ENCODE measurements around the gene HTD2.

Gene HTD2

DNA sequence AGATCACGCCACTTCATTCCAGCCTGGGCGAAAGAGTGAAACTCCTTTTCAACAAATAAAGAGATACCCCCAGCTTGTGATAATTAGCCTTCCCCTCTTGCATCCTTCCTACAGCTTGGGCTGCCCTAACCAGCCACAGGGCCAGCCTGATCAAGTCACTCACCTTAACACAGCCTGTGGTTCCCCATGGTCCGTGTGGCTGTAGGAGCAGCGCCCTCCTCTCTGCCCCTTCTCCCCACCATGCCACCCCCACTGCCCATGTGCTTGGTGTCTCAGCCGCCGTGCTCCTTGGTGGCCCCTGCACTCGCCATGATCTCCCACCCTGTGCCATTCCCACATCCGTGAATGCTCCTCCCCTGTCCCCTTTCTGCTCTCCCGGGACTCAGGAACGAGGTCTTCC is 13.5 kb upstream of the HTD2 start:
- DNase-seq (ENCODE audit: low read depth): no peak

DNA sequence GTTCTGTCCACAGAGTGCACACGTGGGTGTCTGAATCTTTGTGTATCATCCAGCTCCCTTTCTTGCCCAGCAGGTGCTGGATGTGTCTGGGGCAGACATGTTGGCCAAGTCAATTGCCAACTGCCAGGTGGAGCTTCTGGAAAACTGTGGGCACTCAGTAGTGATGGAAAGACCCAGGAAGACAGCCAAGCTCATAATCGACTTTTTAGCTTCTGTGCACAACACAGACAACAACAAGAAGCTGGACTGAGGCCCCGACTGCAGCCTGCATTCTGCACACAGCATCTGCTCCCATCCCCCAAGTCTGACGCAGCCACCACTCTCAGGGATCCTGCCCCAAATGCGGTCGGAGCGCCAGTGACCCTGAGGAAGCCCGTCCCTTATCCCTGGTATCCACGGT is 12.8 kb upstream of the HTD2 start:
- DNase-seq (ENCODE audit: low read depth): no peak

DNA sequence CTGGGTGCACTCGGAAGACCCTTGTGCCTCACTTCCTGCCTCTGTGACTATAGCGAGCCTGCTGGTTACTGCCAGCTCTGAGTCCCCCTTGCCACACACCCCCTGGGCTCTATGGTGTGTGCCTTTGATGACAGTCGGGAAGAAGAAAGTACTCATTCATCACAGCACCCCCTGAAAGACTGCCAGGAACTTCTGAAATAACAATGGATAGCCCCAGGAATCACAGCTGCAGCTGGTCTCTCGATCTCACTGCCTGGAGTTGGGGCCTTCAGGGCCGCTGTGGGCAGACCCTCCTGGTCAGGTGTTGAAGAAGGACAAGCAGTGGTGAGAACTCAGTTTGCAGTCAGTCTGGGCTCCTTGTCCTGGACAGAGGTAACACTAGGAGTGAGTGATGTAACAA is 10.1 kb upstream of the HTD2 start:
- no peak for DNase-seq (ENCODE audit: low read depth)

- no peak for DNase-seq (ENCODE audit: low read depth)
These were observed 9.5 kb upstream of the HTD2 start for GRCh38 chr3:58296843-58297242.

DNA sequence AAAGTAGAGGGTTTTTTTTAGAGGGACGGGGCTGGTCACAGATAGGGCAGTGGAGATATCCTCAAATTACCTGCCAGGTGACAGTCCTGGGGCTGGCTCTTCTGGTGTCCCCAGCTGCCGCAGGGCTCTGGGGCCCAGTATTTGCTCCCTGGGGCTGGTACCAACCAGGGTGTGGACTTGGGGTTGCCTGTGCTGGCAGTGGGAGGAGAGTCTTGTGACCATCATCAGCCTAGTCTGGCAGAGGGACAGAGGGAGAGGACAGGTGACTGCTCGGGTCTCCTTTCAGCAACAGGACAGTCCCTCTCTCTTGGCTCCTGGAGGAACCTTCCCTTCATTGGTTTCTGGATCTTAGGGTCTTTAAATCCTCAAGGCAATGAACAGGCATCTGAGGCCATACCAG is 8.1 kb upstream of the HTD2 start:
- DNase-seq (ENCODE audit: low read depth): no peak

- no peak for DNase-seq (ENCODE audit: low read depth)
These were observed 7.2 kb upstream of the HTD2 start for GRCh38 chr3:58299075-58299474.

DNA sequence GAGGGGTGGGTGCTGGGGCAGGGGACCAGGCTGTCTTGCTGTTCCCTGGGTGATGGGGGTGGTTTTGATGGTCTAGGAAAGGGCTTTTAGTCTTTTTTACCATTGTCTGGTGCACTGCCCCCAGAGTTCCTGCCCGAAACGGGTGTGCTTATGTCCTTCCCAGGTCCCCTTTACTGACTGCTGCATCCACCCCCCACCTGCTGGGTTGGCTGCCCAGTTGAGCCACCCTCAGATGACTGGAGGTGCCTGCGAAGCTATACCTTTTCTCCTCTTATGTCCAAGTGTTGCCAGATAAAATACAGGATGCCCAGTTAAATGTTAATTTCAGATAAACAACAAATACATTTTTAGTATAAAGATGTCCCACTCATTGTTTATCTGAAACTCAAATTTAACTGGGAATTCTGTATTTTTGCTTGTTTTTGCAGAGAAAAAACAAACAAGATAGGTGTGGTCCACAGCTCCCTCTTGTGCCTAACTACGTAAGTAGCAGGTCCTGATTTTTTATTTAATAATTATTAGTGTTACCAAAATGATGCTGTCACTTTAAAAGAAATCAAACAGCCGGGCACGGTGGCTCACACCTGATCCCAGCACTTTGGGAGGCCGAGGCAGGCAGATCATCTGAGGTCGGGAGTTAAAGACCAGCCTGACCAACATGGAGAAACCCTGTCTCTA is 6.3 kb upstream of the HTD2 start:
- DNase-seq (ENCODE audit: low read depth): no peak

DNA sequence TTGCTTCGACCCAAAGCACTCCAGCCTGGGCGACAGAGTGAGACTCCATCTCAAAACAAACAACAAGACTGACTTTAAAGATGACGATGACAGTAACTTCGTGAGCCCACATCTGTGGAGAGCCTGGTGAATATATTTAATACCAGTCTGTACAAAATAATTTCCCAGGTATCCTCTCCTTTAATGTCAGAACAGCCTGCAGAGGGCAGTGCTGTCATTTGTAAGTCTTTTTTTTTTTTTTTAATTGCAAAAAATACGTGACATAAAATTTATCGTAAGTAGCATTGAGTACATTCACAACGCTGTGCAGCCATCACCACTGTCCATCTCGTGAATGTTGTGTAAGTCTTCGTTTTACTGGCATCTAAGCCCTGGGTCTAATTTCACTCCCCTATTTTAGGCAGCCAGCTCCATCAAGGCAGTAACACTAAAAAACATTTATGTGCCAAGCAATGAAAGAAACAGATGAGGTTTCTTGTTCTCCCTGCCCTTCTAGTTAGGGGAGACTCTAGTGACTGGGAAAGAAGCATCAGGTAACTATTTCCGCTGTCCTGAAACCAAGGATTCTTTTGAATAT is 1.4 kb downstream of the HTD2 start:
- DNase-seq (ENCODE audit: low read depth): no peak

DNA sequence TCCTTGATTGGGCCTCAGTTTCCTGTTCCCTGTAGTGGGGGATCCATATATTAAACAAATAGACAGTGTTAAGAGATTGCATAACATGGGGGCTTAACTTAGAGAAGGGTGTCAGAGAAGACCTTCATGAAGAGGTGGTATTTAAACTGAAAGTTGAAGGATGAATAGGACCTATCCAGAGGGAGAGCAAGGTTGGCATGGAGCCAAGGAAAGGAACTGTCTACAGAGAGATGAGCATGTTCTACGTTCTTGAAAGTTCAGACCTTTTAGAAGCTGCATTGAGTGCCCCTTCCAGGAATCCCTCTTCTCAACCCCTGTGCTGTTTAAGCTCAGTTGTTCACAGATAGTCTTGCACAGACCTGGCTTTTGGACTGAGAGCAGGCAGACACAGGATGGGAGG is 2.4 kb downstream of the HTD2 start:
- no peak for DNase-seq (ENCODE audit: low read depth)

GRCh38 chr3:58317811-58318210 is 11.5 kb downstream of the HTD2 start:
- no peak for DNase-seq (ENCODE audit: low read depth)

DNA sequence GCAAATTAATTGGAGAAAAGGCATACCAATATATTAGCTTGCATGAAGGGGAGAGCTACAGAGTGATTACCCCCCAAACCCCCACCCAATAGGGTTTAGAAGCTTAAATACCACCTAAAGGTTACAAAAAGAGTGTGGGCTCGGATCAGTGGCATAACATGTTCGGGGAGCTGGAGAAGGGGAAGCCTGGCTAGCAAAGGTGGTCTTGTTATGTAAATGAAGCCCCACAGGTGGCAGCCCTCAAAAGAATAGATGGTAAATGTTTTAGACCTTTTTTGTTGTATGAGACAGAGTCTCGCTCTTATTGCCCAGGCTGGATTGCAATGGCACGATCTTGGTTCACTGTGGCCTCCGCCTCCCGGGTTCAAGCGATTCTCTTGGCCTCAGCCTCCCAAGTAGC is 15.5 kb downstream of the HTD2 start:
- DNase-seq (ENCODE audit: low read depth): no peak

- no peak for DNase-seq (ENCODE audit: low read depth)
These were observed 16.5 kb downstream of the HTD2 start for GRCh38 chr3:58322793-58323192.

DNA sequence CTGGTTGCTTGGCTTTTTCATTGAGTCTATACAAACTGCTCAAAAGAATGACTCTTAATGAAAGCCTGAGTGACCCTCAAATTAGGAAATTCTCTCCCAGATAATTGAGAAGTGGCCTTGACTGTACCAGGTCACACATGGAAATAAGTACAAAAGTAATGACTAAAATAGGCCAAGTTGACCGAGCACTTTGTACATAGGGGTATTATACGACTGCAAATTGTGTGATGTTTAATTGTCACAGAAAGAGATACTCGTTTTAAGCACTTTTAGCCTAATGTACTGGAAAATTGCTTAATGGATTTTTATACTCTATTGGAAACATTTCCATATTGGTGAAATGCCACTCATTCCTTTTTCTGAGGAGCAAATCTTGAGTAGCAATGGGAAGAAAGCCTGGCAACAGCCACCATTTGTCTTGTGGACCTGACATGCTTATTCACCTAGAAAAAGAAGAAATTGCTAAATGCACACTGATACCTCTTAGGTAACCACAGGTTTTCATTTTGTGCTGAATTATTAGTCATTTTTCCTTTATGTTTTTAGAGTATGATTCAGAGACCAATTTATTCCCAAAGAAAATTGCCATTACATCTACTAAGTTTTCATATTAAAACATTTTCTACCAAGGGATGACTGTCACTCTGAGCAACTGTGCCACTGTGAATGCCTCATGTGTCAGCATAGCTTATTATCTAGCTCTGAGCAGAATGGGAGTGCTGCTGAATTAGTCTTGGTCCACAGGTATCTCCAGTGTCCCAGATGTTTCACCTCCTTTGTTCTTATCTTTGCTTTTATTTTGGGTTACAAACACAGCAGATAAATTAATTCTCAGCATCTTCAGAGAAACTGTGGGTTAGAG is 17.4 kb downstream of the HTD2 start:
- no peak for DNase-seq (ENCODE audit: low read depth)

DNA sequence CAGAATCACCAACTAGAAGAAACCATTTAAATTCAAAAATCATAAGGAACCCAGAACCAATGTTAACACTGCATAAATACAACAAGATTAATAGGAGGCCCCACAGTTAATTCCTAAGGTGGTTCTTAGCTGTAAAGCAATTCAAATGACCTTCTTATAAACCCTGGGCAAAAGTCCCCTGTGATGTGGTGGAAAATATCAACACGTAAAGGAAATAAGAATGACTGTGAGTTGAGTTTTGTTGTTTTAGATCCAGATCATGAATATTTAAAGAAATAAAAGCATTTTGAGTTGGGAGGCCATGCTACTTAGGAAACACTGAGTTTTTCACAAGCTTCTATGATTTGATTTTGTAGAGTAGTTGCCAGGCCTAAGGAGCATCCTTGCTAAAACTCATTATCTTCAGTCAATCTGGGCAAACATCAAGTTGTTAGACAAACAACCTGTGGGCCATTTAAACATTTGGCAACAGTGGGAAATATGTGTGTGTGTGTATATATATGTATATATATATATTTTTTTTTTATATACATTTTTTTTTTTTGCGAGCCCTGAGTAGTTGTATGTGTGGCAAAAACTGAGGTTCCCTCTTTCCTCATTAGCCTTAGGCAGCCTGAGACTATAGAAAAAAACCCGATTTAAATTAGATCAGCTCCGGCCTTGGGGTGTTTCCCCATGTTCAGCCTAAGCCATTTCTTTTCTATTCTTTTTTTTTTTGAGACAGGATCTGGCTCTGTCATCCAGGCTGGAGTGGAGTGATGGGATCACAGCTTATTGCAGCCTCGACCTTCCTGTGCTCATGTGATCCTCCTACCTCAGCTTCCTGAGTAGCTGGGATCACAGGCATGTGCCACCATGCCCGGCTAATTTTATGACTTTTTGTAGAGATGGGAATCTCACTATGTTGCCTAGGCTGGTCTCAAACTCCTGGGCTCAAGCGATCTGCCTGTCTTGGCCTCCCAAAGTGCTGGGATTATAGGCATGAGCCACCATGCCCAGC is 18.4 kb downstream of the HTD2 start:
- DNase-seq (ENCODE audit: low read depth): no peak

DNA sequence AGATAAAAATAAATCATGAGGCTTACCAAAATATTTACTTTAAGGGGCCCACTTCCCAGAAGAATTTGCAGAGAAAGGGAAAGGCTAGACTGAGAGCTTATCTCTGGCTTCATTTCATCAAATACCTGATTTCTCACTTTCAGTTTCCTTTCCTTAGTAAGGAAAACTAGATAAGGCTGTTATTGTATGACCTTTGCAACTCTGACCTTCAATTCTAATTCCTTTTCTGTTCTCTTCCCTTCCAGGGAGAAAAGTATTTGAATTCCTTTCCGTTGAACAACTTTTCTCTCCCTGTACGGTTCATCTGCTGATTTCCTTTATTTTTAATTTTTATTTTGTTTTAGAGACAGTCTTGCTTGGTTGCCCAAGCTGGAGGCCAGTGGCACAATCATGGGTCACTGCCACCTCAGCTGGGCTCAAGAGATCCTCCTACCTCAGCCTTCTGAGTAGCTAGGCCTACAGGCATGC is 19.2 kb downstream of the HTD2 start:
- no peak for DNase-seq (ENCODE audit: low read depth)

DNA sequence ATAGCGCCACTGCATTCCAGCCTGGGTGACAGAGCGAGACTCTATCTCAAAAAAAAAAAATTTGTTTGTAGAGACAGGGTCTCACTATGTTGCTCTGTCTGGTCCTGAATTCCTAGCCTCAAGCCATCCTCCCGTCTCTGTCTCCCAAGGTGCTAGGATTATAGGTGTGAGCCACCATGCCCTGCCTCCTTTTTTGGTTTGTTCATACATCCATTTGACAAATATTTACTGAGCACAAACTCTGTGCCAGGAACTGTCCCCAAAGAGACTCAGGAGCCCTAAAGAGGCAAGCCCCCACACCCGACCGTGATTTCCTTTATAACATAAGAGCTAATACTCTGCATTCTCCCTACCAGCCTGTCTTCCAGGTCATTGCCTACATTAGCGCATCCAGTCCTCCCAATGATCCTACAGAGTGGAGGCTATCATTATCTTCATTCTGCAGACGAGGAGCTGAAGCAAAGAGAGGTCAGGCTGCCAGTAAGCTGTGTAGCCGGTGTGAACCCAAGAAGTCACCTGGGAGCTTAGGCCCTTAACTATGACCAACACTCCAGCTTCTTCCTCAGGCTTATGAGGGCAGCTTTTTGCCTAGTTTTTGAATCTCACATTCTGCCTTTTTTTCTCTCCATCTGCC is 20.1 kb downstream of the HTD2 start:
- no peak for DNase-seq (ENCODE audit: low read depth)

GRCh38 chr3:58329150-58329921 is 23.0 kb downstream of the HTD2 start:
- no peak for DNase-seq (ENCODE audit: low read depth)

- DNase-seq (ENCODE audit: low read depth): no peak
These were observed 23.6 kb downstream of the HTD2 start for GRCh38 chr3:58329922-58330413.

- no peak for DNase-seq (ENCODE audit: low read depth)
These were observed 25.4 kb downstream of the HTD2 start for GRCh38 chr3:58331593-58332152.

DNA sequence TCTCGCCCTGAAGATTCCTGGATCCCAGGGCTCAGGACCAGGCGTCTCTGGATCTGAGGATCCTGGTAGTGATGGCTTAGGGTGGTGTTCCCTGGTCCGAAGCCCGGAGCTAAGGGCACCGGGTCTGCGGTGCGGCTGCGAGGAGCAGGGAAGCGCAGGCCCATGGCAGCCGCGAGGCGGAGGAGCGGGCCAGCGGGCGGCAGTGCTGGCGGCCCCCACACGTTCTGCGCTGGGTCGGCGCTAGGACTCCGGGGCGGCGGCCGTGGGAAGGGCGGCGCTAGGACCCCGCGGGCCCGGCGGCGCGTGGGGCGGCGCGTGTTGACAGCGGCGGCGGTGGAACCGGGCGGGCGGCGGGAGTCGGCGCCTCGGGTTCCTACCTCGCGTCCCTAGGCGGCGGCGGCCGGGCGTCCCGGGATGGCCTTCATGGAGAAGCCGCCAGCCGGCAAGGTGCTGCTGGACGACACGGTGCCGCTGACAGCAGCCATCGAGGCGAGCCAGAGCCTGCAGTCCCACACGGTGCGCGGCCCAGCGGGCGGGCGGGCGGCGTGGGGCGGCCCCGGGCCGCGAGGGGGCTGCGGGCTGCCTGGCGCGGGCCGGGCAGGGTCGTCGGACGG is 26.4 kb downstream of the HTD2 start, which contains the start of gene PXK:
Gene PXK (plus strand): TSS at position 318 of the 614 bp plus-strand sequence. CDS start 97 bp downstream, at position 415.
- DNase-seq (ENCODE audit: low read depth): peak; percentile 65
